ENCODE data around the gene FAM227B. TPM values are rescaled to one million over a fixed set of nuclear protein-coding genes. Genes with fewer than 3 reads are reported as not detected.

The FAM227B gene
- total RNA-seq, 2 donors from 2014 or later, result 7.5 to 14.4 TPM

DNA sequence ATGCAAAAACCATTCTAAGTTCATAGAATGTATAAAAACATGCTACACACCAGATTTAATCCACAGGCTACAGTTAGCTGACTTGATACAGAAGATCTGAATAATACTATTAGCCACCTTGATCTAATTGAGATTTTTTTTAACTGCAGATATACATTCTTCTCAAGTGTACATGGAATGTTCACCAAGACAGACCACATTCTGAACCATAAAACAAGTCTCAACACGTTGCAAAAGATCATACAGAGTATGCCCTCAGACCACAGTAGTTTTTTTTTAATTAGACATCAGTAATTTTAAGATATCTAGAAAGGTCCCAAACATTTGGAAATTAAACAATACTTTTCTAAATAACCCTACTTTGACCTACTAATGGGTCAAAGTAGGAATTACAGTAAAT is 114.3 kb downstream of the FAM227B start:
- no peak for TF ChIP-seq CTCF (IDR thresholded peaks at IDR 0.05)
- no peaks in the 10 kb centered on the region for H3K27me3 ChIP-seq
- DNase-seq (ENCODE audit: low spot score), result no peak
- no peak overlapping the region for H3K4me3 ChIP-seq
- no peaks in the 10 kb centered on the region for H3K4me1 ChIP-seq
- no peaks in the 10 kb centered on the region for H3K9me3 ChIP-seq
- H3K27ac ChIP-seq, result no peak overlapping the region
- no peaks in the 10 kb centered on the region for H3K36me3 ChIP-seq

DNA sequence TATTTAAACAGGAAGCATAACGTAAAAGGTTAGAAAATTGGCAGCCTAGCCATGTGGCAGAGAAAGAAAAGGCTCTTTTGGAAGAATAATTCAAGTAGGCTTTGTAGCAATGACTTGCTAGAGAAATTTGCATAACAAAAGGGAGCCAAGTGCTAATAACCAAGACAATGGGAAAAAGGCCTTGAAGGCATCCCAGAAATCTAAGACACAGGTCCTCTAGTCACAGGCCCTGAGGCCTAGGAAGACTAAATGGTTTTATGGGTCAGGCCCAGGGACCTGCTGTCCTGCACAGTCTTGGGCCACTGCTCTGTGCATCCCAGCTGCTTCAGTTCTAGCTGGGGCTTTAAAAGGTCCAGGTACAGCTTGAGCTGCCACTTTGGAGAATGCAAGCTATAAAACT is 119.0 kb downstream of the FAM227B start:
- no peak for DNase-seq (ENCODE audit: low spot score)
- Histone ChIP-seq H3K4me3 (no peak overlapping the region), H3K9me3 (no peaks in the 10 kb centered on the region), H3K27me3 (no peaks in the 10 kb centered on the region), H3K4me1 (no peaks in the 10 kb centered on the region), H3K27ac (no peak overlapping the region), H3K36me3 (no peaks in the 10 kb centered on the region)
- no peak for TF ChIP-seq CTCF (IDR thresholded peaks at IDR 0.05)

DNA sequence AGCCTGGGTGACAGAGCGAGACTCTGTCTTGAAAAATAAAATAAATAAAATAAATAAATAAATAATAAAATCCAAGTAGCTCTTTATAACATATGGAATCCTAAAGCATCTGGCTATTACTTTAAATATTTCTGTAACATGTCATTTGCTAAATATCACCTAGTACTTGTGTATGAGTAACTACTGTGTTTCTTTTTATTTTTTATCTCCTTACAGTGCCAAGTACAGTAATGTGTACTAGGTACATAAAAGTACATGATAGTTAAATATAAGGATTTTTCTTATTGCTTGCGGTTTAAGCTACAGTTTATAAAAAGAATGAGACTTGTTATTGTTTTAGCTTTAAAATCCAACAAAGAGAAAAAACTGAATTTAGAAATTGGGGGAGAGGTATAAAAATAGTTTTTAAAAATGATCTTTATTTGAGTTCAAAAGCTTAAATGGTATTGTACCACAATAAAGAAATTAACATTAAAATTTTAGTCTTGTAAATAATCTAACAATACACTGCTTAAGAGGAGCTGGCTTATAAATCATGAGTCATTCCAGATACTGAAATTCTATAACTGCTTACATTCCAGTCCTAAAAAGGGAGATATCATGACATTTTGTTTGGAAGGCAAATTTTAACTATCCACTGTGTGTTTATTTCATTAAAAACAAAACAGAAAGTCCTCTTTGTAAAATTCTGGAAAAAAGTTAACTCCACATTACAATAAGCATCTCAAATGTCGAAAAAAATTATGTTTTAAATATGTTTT is 124.4 kb downstream of the FAM227B start:
- H3K27me3 ChIP-seq, result no peaks in the 10 kb centered on the region
- no peak for TF ChIP-seq CTCF (IDR thresholded peaks at IDR 0.05)
- no peak overlapping the region for H3K27ac ChIP-seq
- H3K4me3 ChIP-seq, result no peak overlapping the region
- no peaks in the 10 kb centered on the region for H3K9me3 ChIP-seq
- DNase-seq (ENCODE audit: low spot score), result no peak
- H3K4me1 ChIP-seq, result no peaks in the 10 kb centered on the region
- H3K36me3 ChIP-seq, result no peaks in the 10 kb centered on the region

DNA sequence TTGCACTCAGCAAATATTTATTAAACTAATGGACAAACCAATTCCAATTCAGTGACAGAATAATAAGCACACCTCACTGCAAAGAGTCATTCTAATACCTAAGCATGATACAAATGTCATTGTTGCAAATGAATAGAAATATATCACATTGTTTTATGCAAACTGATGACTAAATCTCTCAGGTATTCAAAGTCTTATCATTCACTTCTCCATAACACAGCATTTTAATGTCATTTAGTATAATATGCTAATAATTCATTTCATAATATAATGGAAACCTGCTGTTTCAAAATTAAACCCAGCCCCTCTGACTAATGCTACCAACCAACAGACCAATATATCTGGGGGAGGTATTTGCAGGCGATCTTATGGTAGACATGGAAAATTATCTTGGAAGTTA is 125.8 kb downstream of the FAM227B start:
- Histone ChIP-seq H3K36me3 (no peaks in the 10 kb centered on the region), H3K4me3 (no peak overlapping the region), H3K9me3 (no peaks in the 10 kb centered on the region), H3K27me3 (no peaks in the 10 kb centered on the region), H3K27ac (no peak overlapping the region), H3K4me1 (no peaks in the 10 kb centered on the region)
- no peak for DNase-seq (ENCODE audit: low spot score)
- no peak for TF ChIP-seq CTCF (IDR thresholded peaks at IDR 0.05)

- H3K4me1 ChIP-seq, result no peaks in the 10 kb centered on the region
- no peaks in the 10 kb centered on the region for H3K9me3 ChIP-seq
- no peak overlapping the region for H3K27ac ChIP-seq
- H3K36me3 ChIP-seq, result no peaks in the 10 kb centered on the region
- TF ChIP-seq CTCF (IDR thresholded peaks at IDR 0.05), result no peak
- H3K4me3 ChIP-seq, result no peak overlapping the region
- H3K27me3 ChIP-seq, result no peaks in the 10 kb centered on the region
- no peak for DNase-seq (ENCODE audit: low spot score)
Observed at GRCh38 chr15:49492830-49493229, 127.8 kb downstream of the FAM227B start.

DNA sequence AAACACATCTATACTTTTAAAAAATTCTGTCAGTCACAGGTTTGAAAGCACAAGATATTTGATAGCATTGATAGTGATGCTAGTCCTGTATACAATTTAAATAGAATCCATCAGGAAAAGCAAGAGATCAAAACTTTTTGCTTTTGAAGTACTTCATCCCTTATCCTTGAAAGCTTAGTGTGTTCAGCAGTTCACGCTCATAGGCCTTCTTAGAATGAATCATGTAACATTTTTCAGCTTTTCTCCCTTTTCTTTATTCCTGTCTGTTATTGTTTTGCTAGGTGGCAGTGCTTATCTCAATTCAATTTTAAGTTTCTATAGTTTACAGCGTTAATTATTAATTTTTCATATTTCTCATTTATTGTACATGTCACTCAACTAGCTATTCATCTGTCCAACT is 128.5 kb downstream of the FAM227B start:
- Histone ChIP-seq H3K4me3 (no peak overlapping the region), H3K9me3 (no peaks in the 10 kb centered on the region), H3K27ac (no peak overlapping the region), H3K36me3 (no peaks in the 10 kb centered on the region), H3K27me3 (no peaks in the 10 kb centered on the region), H3K4me1 (no peaks in the 10 kb centered on the region)
- no peak for DNase-seq (ENCODE audit: low spot score)
- no peak for TF ChIP-seq CTCF (IDR thresholded peaks at IDR 0.05)

Data from right atrium auricular region (tissue), 2 donors.